Stimulated activated naive CD8-positive, alpha-beta T cell treated with anti-CD3 and anti-CD28 coated beads, Interleukin-15, Interleukin-2, amounts not matched to agents 100 U/mL and 50 U/mL, for 24 hours (primary cell): Measurements from ENCODE around the gene LFNG.

ENCODE experiments used
- ATAC-seq: fragments of 150-1000 bp; cut with Tn5 transposase; one replicate; pipeline ENCODE4 v1.10.0; 2021
- DNase-seq: peaks from one replicate; pipeline ENCODE4 v3.0.0; 2021

Gene LFNG

DNA sequence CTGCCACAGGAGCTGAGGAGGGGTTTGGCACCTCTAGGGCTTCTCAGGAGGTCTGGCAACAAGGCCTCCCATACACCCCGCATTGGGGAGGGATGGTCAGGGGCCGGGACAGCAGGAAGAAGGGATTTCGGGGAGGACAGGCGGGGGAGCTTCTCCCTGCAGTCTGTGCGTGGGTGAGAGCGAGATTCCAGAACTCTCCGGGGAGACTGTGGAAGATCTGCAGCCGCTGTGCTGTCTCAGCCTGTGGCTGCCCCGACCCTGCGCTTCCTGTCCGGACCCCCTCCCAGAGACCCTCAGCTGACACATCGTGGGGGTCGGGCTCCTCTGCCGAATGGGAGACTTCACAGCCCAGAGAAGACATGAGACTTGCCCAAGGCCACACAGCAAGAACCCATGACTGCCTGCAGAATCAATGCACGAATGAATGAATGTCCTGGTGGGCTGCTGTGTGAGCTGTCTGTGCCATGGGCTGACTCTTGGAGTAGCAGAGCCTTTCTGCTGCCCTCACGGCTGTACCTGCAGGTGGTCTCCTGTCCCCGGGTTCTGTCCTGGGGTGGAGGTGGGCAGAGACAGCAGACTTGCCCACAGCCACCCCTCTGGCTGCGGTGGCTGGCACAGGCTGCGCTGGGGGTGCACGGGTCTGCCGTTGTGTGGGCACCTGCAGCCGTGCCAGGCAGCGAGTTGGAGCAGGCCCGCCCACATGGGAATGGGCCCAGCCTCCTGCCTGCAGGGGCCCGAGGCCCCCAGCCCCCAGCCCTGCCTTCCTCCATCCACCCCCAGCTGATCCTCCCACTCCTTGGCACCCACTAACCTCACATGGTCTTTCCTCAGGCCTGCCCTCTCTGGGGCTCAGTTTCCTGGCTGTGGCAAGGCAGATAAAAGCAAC, 16.3 kb upstream of the LFNG start:
- DNase-seq: no peak
- no peak for ATAC-seq

DNA sequence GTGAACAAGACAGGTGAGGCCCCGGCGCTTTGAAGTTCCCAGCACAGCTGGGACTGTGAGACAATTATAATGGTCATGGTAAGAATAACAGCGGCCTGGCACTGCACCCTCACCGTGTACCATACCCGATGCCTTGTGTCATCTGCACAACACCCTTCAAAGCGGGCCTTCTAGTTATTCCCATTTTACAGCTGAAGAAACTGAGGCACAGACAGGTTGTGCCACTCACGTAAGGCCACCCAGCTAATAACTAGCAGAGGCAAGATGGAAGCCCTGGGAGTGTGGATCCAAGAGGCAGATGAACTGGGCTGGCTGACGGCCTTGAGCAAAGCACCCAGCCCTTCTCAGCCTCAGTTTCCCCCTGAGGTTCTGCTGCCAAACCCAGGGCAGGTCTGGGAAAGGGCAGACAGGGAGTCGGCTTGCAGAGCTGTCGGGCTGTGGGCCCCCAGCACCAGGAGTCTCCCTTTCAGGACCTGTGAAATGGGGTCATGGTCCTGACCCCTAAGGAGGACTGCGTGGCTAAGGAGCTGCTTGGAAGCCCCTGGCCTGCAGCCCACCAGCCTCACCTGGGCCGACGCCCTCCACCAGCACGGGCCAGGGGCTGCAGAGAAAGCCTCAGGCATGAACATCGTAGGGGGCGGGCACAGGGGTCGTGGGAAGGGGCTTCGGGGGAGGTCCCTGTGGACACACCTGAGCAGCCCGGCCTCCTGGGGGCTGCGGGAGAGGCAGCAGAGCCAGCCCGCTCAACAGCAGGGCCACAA, 15.3 kb upstream of the LFNG start:
- DNase-seq (no peak), ATAC-seq (no peak)

DNA sequence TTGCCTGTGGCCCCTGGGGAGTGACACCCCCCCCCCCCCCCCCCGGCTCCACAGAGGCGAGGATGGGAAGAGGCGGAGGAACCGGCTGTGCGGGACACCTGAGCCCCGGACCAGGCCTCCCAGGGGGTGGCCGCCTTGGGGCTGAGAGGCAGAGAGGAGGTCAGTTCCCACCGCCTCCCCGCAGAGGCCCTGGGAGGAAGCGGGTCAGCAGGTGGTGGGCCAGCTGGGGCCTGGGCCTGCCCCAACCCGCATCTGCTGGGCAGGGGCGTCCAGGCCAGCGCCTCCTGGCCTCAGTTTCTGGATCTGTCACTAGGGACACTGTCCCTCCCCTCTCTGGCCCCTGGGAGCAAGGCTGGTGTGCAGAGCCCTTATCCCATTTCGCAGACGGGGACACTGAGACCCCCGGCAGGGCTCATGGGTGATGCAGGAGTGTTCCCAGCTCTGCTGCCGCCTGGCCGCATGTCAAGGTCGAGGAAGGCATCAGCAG, 14.6 kb upstream of the LFNG start:
- DNase-seq (no peak), ATAC-seq (no peak)

DNA sequence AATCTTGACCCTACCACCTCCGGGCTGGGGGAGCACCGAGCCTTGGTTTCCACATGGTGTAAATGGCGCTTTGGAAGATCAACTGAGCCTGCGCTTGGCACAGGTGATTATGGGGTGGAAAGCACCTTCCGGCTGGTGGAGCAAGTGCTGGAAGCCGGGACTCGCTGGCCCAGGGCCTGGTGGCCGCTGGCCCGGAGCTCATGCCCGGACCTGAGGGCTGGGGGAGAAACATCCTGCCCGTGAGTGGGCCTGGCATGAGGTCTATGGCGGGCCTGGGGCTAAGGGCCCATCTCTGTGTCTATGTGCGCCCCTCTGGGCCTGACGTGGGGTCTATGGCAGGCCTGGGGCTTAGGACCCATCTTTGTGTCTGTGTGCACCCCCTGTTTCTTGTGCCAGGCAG, 14.2 kb upstream of the LFNG start:
- ATAC-seq (no peak), DNase-seq (no peak)

DNA sequence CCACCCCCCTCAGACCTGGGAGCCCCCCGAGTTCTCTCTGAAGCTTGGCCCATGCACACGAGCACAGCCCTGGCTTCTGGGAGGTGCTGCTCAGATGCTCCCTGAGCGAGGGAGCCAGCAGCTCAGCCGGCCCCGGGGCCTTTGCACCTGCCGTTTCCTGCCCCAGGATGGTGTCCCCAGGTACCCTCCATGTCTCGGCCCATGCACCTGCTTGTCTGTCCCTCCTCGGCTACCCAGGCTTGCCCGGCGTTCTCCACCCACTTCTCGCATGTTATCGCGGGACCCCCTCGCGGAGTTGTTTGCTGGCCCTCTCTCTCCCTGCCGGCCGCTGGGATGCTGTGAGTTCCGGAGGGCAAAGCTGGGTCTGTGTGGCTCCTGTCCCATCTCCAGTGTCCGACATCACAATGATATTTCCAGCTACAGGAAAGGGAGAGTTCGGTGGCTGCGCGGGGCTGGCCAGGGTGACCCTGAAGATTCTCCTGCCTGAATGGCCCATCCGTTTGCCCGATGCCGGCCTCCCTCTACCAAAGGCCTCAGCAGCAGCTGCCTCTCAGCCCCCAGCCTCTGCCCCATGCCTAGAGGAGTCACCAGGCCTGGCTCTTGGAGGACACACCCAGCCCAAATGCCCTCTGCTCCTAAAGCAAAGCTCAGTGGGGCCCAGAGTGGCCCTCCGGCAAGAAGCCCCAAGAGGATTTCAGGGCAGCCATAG, 12.2 kb upstream of the LFNG start:
- no peak for ATAC-seq
- DNase-seq: no peak

DNA sequence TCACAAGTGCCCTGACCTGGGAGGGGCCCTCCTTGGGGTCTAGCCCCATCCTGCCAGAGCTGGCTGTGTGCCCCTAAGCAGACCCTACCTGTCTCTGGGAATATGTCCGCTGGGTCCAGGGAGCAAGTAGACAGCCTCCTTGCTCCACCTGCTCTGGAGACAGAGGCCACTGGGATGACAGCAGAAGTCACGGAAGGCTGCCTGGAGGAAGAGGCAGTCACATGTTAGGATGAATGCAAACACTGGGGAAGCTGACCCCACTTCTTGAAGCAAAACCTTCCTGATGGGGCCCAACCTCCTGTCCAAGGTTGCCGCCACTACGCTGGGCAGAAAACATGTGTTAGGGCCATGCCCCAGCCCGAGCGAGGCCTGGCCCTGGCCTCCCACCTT, 11.7 kb upstream of the LFNG start:
- ATAC-seq (no peak), DNase-seq (no peak)

DNA sequence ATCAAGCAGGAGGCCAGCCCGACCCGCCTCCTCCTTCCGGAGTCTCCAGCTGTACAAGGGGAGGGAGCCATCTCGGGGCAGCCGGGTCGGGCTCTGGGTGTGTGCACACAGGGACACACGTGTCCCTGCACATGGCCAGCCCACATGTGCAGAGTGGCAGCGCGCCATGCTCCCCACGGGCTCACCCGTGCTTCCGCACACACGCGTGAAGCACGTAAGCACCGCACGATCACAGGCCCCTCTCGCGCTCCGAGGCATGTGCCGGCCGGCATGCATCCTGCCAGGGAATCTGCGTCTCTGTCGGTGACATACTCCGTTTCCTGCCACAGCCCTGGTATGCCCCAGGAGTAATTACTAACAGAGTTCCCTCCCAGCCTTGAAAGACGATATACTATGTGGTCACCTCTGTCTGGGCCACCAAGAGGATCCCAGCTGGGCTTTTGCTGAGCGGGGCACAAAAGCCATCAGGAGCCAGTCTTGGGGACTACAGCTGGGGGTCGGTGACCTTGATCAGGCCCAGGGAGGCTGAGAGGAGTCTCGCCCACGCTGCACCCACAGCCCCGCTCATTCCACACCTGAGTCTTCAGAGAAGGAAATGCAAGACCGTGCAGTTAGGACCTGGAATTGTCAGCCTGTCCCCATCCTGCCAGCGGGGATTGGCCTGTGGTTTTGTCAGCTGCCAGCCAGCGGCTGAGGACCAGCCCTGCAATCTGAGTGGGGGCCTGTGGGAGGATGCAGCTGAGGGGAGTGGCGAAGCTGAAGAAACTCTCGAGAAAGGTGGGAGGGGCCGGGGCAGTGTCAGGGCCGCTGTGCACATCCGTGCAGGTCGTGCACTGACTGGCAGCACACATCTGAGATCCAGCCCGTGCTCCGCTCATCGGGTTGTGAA, 11.0 kb upstream of the LFNG start:
- ATAC-seq (peak; percentile 44), DNase-seq (peak; percentile 74)

DNA sequence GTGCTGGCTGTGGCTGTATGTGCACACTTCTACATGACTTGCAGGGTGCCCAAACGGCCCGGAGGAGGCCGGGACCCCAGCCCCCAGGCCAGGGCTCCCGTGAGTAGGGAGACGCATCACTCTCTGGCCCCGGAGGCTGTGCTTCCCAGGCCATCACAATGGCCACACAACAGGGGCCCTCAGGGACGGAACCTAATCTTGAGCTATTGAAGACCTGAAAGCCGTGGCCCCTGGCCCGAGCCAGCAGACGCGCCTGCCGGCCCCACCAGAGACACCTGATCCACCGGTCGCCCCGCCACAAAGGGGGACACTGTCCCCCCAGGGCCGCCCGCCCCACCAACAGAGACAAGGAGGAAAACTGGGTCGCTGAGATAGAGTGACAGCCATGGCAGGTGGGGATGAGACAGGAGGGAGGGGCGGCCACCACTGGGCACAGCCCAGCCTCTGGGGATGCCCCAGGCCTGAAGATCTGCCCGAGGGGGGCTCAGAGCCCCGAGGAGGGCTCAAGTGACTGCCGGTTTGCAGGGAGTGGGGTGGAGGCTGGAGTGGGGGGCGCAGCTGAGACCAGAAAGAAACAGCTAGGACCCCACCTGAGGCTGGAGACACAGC, 10.2 kb upstream of the LFNG start:
- DNase-seq (no peak), ATAC-seq (no peak)

DNA sequence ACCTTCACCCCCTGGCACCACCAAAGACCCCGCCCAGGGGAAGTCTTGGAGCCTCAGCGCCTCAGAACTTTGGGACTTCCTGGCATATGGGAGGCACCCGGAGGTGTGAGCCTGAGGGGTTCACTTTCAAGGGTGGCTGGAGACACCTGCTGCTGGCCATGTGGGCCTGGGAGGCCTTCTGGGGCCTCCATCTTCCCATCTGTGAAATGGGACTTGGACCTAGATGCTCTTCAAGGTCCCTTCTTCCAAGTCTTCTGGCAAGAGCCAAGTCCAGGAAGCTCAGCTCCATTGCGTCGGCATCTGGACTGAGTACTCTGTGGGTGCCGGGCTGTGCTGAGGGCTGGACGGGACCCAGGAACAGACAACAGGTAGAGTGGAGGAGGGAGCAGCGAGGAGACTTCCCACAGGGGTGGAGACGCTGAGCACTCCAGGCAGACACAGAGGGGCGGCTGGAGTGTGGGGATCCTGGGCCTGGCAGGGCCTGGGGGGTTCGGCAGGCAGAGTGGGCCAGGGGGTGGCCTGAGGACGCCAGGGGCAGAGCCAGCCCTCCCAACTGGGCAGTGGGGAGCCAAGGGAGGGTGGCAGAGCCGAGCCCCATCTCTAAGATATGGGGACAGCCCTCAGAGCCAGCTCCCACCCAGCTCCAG, 9.3 kb upstream of the LFNG start:
- DNase-seq: no peak
- ATAC-seq: no peak

DNA sequence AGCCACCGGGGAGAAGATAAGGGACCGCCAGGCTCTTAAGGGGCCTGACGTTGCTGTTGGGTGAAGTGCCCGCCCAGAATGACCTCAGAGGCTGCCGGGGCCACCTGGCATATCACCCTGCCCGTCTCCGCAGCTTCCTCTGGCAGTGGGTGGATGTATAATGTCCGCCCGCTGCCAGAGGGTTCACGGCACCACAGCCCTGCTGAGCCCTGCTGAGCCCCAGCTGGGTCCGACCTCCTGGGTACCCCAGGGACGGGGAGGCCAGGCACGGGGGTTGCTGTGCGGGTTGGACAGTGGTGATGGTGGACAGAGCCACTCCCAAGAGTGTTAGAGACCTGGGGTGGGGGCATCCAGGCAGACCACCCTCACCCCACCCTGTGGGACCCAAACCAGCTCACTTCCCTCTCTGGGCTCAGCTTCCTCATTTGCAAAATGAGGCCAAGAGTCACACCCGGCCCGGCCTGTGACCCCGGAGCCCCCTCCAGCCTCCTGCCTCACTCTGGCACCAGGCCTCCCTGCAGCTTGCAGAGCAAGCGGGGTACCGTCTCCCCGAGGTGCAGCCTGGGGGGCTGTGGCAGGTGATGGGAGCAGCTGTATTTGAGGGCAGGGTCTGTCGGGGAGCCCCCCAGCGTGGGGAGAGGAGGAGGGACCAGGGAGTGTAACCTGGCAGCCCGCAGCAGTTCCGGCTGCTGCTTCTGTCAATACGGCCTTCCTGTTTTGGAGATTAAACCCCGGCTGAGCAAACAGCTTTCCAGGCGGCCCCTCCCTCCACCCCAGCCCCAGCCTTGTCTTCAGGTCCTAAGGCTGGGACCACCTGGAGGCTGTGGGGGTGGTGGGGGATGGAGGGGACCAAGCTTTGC, 8.4 kb upstream of the LFNG start:
- peak; percentile 55 for ATAC-seq
- DNase-seq: peak; percentile 75

DNA sequence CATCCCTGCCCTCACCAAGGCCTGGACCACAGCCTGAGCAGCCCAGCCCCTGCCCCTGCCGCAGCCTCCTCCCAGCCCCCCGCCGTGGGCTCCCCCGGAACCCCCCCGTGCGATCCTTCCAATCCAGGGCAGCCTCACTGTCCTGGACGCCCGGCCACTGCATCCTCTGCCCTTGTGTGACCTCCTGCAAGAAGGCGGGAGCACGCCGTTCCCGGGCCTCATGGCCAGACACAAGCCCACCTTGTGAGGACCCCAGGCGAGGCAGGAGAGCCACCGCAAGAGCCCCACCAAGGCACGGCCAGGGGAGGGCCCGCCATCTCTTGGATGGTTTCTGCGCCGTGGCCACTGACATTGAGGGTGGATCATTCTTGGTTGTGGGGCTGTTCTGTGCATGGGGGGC, 7.8 kb upstream of the LFNG start:
- DNase-seq (no peak), ATAC-seq (no peak)

DNA sequence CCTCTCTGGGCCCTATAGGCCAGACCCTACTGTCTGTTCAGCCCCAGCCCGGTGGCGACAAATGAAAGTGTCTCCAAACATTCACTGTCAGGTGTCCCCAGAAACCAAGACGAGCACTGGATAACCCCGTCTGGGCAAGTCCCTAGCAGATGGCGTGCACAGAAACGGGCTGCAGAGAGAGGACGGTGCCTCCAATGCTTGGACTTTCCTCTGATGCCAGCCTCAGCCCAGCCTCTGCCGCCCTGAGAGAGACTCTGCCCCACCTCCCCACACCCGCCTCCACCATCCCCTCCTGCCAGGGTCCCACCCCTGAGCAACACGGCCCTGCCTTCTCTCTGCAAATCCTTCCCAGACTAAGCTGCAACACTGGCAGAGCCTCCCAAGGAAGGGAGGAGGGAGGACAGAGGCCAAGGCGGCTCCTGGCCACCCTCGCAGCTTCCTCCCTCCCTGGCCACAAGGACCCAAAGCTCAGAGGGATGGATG, 7.4 kb upstream of the LFNG start:
- no peak for ATAC-seq
- no peak for DNase-seq

DNA sequence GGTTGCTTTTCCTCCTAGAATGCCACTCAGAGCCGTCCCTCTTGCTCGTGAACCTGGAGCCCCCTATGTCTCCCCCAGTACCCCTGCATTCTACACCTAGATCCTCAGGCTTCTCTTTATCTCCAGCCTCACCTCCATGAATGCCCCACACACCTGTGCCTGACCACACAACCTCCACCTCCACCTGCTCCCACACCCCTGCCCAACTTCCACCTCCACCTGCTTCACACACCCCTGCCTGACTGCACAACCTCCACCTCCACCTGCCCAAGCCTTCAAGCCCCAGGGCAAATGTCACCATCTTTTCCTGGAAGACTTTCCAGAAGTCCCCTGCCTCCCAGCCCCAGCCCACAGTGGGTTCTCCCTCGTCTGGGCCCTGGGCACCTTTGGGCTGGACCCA, 6.9 kb upstream of the LFNG start:
- DNase-seq: no peak
- ATAC-seq: no peak

DNA sequence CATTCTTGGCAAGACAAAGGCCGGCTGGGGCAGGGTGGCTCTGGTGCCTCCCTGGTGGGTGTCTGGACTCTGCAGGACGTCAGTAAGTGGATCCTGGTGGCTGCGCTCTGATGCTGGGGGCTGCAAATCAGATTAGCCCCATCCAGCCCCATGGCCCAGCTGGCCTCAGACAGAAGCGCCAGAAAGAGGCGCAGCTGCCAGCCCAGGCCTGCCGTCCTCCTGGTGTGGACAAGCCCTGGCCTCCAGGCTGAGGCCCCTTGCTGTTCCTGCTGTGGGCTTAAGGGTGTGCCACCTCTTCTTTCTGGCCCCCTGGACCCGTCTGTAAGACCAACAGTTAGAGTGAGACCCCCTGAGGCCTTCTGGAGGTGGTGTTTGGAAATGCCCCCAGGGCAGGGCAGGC, 5.9 kb upstream of the LFNG start:
- ATAC-seq: no peak

DNA sequence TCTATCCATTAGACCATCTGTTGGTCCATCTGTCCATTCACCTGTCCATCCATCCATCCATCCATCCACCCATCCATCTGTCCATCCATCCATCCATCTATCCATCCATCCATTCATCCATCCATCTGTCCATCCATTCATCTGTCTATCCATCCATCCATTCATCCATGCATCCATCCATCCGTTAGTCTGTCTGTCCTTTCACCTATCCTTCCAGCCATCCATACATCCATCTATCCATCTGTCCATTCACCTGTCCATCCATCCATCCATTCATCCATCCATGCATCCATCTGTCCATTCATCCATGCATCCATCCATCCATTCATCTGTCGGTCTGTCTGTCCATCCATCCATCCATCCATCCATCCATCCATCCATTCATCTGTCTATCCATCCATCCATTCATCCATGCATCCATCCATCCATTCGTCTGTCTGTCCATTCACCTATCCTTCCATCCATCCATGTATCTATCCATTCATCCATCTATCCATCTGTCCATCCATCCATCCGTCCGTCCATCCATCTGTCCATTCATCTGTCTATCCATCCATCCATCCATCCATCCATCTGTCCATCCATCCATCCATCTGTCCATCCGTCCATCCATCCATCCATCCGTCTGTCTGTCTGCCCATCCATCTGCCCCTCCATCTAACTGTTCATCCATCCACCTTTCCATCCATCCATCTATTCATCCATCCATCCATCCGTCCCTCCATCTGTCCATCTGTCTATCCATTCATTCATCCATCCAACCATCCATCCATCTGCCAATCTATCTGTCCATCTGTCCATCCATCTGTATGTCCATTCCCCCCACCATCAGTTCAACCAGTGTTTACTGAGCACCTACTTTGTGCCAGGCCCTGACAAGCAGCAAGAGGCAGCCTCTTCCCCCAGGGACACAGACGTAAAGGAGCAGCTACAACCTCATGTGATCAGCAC, 4.8 kb upstream of the LFNG start:
- DNase-seq (no peak), ATAC-seq (no peak)

More for the DNA sequence above, 5.9 kb upstream of the LFNG start:
- DNase-seq: no peak

DNA sequence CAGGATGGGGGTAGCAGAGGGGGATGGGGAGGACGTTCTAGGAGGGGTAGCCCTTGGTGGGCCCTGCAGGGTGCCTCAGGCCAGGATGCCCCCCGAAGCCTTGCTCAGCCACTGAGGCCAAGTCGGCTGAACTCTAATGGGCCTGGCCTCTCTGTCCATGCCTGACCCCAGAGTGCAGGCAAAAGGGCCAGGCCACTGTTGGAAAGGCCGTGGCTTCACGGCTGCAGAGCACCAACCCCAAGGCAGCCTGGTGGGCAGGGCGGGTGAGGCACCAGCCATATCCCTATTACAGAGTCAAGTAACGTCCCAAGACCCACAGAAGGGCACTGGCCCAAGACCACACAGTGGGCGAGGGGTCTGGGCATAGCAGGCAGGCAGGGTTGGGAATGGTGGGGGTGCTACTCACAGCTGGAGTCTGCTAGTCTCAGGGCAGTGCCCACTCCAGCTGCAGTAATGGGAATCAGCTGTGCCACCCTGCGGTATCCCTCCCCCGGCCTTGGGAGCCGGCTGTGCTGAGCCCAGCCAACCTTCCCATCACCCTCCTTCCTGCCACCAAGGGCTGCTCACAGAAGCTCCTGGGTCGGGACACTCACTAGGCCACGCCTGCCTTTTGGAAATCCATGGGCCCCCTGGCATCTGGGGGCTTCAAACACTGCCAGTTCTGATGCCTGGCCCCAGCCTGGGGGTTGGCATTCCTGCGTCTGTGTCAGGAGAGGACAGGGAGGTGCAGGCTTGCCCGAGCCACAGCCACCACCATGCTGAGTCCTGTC, 4.0 kb upstream of the LFNG start:
- DNase-seq (no peak), ATAC-seq (no peak)

DNA sequence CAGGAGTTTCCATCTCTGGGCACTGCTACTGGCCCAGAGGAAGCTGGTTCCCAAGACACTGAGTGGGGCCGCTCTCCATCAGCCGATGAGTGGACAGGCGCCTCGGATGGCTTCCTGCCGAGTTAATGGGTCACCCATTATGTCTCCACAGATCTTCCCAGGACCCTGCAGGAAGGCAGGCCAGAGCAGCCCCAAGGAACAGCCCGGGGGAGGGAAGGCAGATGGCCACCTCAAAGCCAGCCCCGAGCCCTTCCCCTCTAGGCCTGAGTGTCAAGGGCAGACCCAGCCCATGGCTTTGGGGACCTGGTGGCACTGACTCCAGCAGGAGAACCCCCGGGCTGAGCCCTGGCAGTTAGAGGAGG, 3.4 kb upstream of the LFNG start:
- no peak for DNase-seq
- no peak for ATAC-seq

DNA sequence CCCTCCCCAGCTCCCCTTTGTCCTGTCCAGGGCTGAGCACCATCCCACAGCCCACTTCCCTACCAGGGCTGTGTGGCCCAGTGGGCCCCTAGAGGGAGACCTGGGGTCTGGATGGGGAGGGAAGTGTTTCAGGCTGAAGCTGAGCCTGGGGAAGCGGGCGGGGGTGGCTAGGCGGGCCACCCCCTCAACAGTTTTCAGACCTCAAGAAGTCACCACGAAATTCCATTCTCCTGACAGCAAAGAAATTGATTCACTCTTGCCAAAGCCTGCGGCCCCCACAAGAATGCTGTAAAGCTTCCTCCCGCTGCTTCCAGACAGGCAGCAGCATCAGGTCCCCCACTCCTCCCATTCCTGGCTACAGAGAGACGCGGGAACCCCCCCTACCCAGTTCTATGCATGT, 2.5 kb upstream of the LFNG start:
- no peak for DNase-seq
- no peak for ATAC-seq
